ENCODE measurements around the gene MAPK1. TPM values are rescaled to one million over a fixed set of nuclear protein-coding genes. Genes with fewer than 3 reads are reported as not detected.
"Not testable (repeated sequence)": the region's sequence is repeated elsewhere in the genome, so short reads cannot be mapped to it uniquely, and the experiment has no call there.

Gene MAPK1
- total RNA-seq, 1 experiment from 2014 or later: 122 TPM

GRCh38 chr22:21827628-21828267 is 39.7 kb downstream of the MAPK1 start:
- CTCF ChIA-PET: no interaction called here
- no peaks in the 10 kb centered on the region for H3K9me3 ChIP-seq (ENCODE audit: control insufficient read depth, insufficient read depth, low read depth, low read length)
- no peak for TF ChIP-seq CTCF (IDR thresholded peaks at IDR 0.05)
- TF ChIP-seq REST (IDR thresholded peaks at IDR 0.05; ENCODE audit: insufficient read depth in 1 of 2, low read depth in 2 of 2, low read length in 1 of 2): no peak
- TF ChIP-seq POLR2AphosphoS5 (IDR thresholded peaks at IDR 0.05; ENCODE audit: low read depth, low read length): no peak
- TF ChIP-seq TCF7L2 (IDR thresholded peaks at IDR 0.05; ENCODE audit: low read depth, low read length): no peak
- TF ChIP-seq SIN3A (IDR thresholded peaks at IDR 0.05; ENCODE audit: borderline replicate concordance, insufficient read depth, low read depth, low read length): no peak
- H3K36me3 ChIP-seq (ENCODE audit: control insufficient read depth, insufficient read depth, low read length): no peaks in the 10 kb centered on the region
- BruUV-seq (replicated peaks): no TSS peak
- H3K4me3 ChIP-seq (ENCODE audit: low read depth in 2 of 2, low read length in 2 of 2): no peak overlapping the region
- no peaks in the 10 kb centered on the region; the same call in 1 of the 2 replicates for H3K4me1 ChIP-seq (ENCODE audit: control insufficient read depth, insufficient read depth, low read length)
- no peak for DNase-seq (ENCODE audit: low read depth, low spot score)
- H3K27ac ChIP-seq (ENCODE audit: low read length): no peak overlapping the region
- intact Hi-C loops (cut with micrococcal nuclease; ENCODE audit: unreplicated experiment) (no loop called here), in situ Hi-C loops (cut with HindIII; ENCODE audit: low pct_unique_long_range_greater_than_20kb, low sequenced_read_pairs) (no loop called here)
- ATAC-seq: no peak
- POLR2A ChIA-PET: no interaction called here
- no peaks in the 10 kb centered on the region for H3K27me3 ChIP-seq (ENCODE audit: control insufficient read depth, insufficient read depth, low read length)

- ChIA-PET CTCF (no interaction called here), POLR2A (no interaction called here)
- TF ChIP-seq REST (IDR thresholded peaks at IDR 0.05; ENCODE audit: insufficient read depth in 1 of 2, low read depth in 2 of 2, low read length in 1 of 2): no peak
- no peak for TF ChIP-seq CTCF (IDR thresholded peaks at IDR 0.05)
- TF ChIP-seq TCF7L2 (IDR thresholded peaks at IDR 0.05; ENCODE audit: low read depth, low read length): no peak
- ATAC-seq (no peak), DNase-seq (ENCODE audit: low read depth, low spot score) (no peak)
- no peak overlapping the region for H3K27ac ChIP-seq (ENCODE audit: low read length)
- H3K4me3 ChIP-seq (ENCODE audit: low read depth in 2 of 2, low read length in 2 of 2): no peak overlapping the region
- H3K36me3 ChIP-seq (ENCODE audit: control insufficient read depth, insufficient read depth, low read length): no peaks in the 10 kb centered on the region
- in situ Hi-C loops (cut with HindIII; ENCODE audit: low pct_unique_long_range_greater_than_20kb, low sequenced_read_pairs): no loop called here
- intact Hi-C loops (cut with micrococcal nuclease; ENCODE audit: unreplicated experiment): no loop called here
- no peaks in the 10 kb centered on the region for H3K9me3 ChIP-seq (ENCODE audit: control insufficient read depth, insufficient read depth, low read depth, low read length)
- no TSS peak for BruUV-seq (replicated peaks)
- no peaks in the 10 kb centered on the region for H3K27me3 ChIP-seq (ENCODE audit: control insufficient read depth, insufficient read depth, low read length)
- H3K4me1 ChIP-seq (ENCODE audit: control insufficient read depth, insufficient read depth, low read length): no peaks in the 10 kb centered on the region; the same call in 1 of the 2 replicates
Measured at GRCh38 chr22:21826204-21826603, 41.2 kb downstream of the MAPK1 start.

- H3K27me3 ChIP-seq (ENCODE audit: control insufficient read depth, insufficient read depth, low read length); ATAC-seq; H3K27ac ChIP-seq (ENCODE audit: low read length); intact Hi-C loops (cut with micrococcal nuclease; ENCODE audit: unreplicated experiment); POLR2A ChIA-PET; H3K4me1 ChIP-seq (ENCODE audit: control insufficient read depth, insufficient read depth, low read length); CTCF ChIA-PET; H3K4me3 ChIP-seq (ENCODE audit: low read depth in 2 of 2, low read length in 2 of 2); H3K36me3 ChIP-seq (ENCODE audit: control insufficient read depth, insufficient read depth, low read length); BruUV-seq (replicated peaks); DNase-seq (ENCODE audit: low read depth, low spot score); H3K9me3 ChIP-seq (ENCODE audit: control insufficient read depth, insufficient read depth, low read depth, low read length): not testable (repeated sequence)
- in situ Hi-C loops (cut with HindIII; ENCODE audit: low pct_unique_long_range_greater_than_20kb, low sequenced_read_pairs): loop anchor here (25.0 kb wide), 1 partner anchor 112 kb away; no protein-coding TSS in a partner anchor
Measured at GRCh38 chr22:21824962-21825361, 42.5 kb downstream of the MAPK1 start.
